Stimulated activated CD8-positive, alpha-beta memory T cell treated with anti-CD3 and anti-CD28 coated beads, Interleukin-7, amount 100 ng/mL, for 24 hours (primary cell): ENCODE data around the gene KSR2.

Experiments
- DNase-seq: peaks from one replicate; pipeline ENCODE4 v3.0.0-alpha.2; 2020; ENCODE audit warnings: low read depth

The KSR2 gene

GRCh38 chr12:117688446-117688845, 280.3 kb downstream of the KSR2 start:
- DNase-seq: no peak

- no peak for DNase-seq
Measured at GRCh38 chr12:117686911-117687377, 281.8 kb downstream of the KSR2 start.

- DNase-seq: no peak
Measured at GRCh38 chr12:117686210-117686609, 282.6 kb downstream of the KSR2 start.

- DNase-seq: no peak
Measured at GRCh38 chr12:117685110-117685926, 283.5 kb downstream of the KSR2 start.

GRCh38 chr12:117684471-117684870, 284.3 kb downstream of the KSR2 start:
- DNase-seq: no peak

- DNase-seq: no peak
Measured at GRCh38 chr12:117680312-117680711, 288.5 kb downstream of the KSR2 start.

GRCh38 chr12:117679776-117680175, 289.0 kb downstream of the KSR2 start:
- no peak for DNase-seq

- DNase-seq: no peak
Measured at GRCh38 chr12:117674763-117675162, 294.0 kb downstream of the KSR2 start.

- DNase-seq: no peak
Measured at GRCh38 chr12:117674313-117674712, 294.5 kb downstream of the KSR2 start.

GRCh38 chr12:117671734-117672133, 297.1 kb downstream of the KSR2 start:
- no peak for DNase-seq

GRCh38 chr12:117664169-117664568, 304.6 kb downstream of the KSR2 start:
- no peak for DNase-seq

- no peak for DNase-seq
Measured at GRCh38 chr12:117662620-117663395, 306.0 kb downstream of the KSR2 start.

GRCh38 chr12:117662220-117662619, 306.6 kb downstream of the KSR2 start:
- DNase-seq: no peak

- DNase-seq: no peak
Measured at GRCh38 chr12:117661471-117661870, 307.3 kb downstream of the KSR2 start.

- DNase-seq: no peak
Measured at GRCh38 chr12:117660896-117661295, 307.9 kb downstream of the KSR2 start.

GRCh38 chr12:117658226-117658625, 310.6 kb downstream of the KSR2 start:
- no peak for DNase-seq

- no peak for DNase-seq
Measured at GRCh38 chr12:117649796-117650195, 319.0 kb downstream of the KSR2 start.

- no peak for DNase-seq
Measured at GRCh38 chr12:117646520-117646919, 322.3 kb downstream of the KSR2 start.

GRCh38 chr12:117645473-117645872, 323.3 kb downstream of the KSR2 start:
- no peak for DNase-seq

GRCh38 chr12:117643971-117644370, 324.8 kb downstream of the KSR2 start:
- DNase-seq: no peak

GRCh38 chr12:117641885-117642284, 326.9 kb downstream of the KSR2 start:
- DNase-seq: no peak

- DNase-seq: no peak
Measured at GRCh38 chr12:117640511-117640910, 328.3 kb downstream of the KSR2 start.

- no peak for DNase-seq
Measured at GRCh38 chr12:117629454-117629853, 339.3 kb downstream of the KSR2 start.
